ENCODE measurements around the gene JUN.
A peak's percentile ranks its signal among the peaks of the same experiment; 100 is the strongest.

DNA sequence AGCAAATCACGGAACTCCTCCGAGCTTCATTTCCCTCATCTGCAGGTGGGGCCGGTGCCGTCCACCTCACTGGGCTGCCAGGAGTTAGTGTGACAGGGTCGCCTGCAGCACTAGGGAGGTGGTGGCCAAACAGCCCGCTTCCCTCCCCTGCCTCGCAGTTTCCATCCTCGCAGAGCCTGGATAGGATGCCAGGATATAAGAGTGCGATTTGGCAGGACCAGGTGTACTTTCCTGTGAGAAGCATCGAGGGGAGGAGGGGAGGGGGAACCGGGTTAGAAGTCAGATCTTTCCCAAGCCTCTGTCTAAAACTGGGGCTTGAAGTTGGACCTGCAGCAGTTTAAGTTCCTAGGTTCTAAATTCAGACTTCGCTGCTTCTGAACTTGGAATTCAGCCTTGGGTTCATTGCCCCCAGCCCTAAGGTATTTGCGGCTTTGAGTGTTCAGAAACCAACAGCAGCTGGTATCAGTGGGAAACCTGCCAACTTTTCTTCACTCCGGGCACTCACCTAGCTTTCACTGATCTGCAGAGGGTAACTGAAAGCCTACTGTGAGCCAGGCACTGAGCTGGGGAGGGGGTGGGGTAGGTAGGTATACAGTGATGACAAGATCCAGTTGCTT lies 1.7 kb upstream of the JUN start:
- TF ChIP-seq, protein P1, sequence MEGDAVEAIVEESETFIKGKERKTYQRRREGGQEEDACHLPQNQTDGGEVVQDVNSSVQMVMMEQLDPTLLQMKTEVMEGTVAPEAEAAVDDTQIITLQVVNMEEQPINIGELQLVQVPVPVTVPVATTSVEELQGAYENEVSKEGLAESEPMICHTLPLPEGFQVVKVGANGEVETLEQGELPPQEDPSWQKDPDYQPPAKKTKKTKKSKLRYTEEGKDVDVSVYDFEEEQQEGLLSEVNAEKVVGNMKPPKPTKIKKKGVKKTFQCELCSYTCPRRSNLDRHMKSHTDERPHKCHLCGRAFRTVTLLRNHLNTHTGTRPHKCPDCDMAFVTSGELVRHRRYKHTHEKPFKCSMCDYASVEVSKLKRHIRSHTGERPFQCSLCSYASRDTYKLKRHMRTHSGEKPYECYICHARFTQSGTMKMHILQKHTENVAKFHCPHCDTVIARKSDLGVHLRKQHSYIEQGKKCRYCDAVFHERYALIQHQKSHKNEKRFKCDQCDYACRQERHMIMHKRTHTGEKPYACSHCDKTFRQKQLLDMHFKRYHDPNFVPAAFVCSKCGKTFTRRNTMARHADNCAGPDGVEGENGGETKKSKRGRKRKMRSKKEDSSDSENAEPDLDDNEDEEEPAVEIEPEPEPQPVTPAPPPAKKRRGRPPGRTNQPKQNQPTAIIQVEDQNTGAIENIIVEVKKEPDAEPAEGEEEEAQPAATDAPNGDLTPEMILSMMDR (IDR thresholded peaks at IDR 0.05 in 4 of 5, conservative IDR thresholded peaks at IDR 0.05 in 1 of 5), result peak in 1 of 5 experiments; percentile 3
- peak in 1 of 2 donors; percentile 45 for TF ChIP-seq POLR2A (IDR thresholded peaks at IDR 0.05)
